Hepatocyte (in vitro differentiated cells): ENCODE measurements around the gene IL23R. TPM values are rescaled to one million over a fixed set of nuclear protein-coding genes. Genes with fewer than 3 reads are reported as not detected.

ENCODE experiments used
- DNase-seq: peaks from one replicate; pipeline ENCODE4 v3.0.0-alpha.2; 2016; ENCODE audit warnings: low spot score
- H2AFZ ChIP-seq: fragments of 200-600 bp; sonication (generic); 2 replicates; pipeline ENCODE4 v1.6.0; 2016; ENCODE audit warnings: antibody characterized with exemption, mild to moderate bottlenecking
- H3K27ac ChIP-seq: fragments of 200-600 bp; sonication (generic); 2 replicates; pipeline ENCODE4 v1.5.1; 2016; ENCODE audit warnings: mild to moderate bottlenecking
- H3K27me3 ChIP-seq: fragments of 200-600 bp; sonication (generic); 2 replicates; pipeline ENCODE4 v1.6.1; 2016
- H3K36me3 ChIP-seq: fragments of 200-600 bp; sonication (generic); replicated peaks from 2 replicates; pipeline ENCODE4 v1.5.1; 2016; ENCODE audit warnings: low read depth; ENCODE audit not compliant: insufficient read depth
- H3K4me1 ChIP-seq: fragments of 200-600 bp; sonication (generic); 2 replicates; pipeline ENCODE4 v1.5.1; 2016; ENCODE audit warnings: mild to moderate bottlenecking, moderate library complexity; ENCODE audit not compliant: insufficient read depth
- H3K4me2 ChIP-seq: fragments of 200-600 bp; sonication (generic); 2 replicates; pipeline ENCODE4 v1.6.0; 2016
- H3K4me3 ChIP-seq: fragments of 200-600 bp; sonication (generic); 2 replicates; pipeline ENCODE4 v1.5.1; 2016; ENCODE audit warnings: mild to moderate bottlenecking
- H3K79me2 ChIP-seq: fragments of 200-600 bp; sonication (generic); 2 replicates; pipeline ENCODE4 v1.6.0; 2017; ENCODE audit warnings: mild to moderate bottlenecking
- H3K9me2 ChIP-seq: fragments of 200-600 bp; sonication (generic); replicated peaks from 2 replicates; pipeline ENCODE4 v1.6.0; 2017; ENCODE audit warnings: mild to moderate bottlenecking; ENCODE audit not compliant: insufficient read depth
- H3K9me3 ChIP-seq: fragments of 200-600 bp; sonication (generic); 2 replicates; pipeline ENCODE4 v1.5.1; 2016; ENCODE audit warnings: low read depth, mild to moderate bottlenecking
- H4K20me1 ChIP-seq: fragments of 200-600 bp; sonication (generic); 2 replicates; pipeline ENCODE4 v1.6.0; 2016; ENCODE audit warnings: mild to moderate bottlenecking; ENCODE audit not compliant: insufficient read depth, poor library complexity, severe bottlenecking
- CTCF ChIP-seq: fragments of 200-600 bp; sonication (generic); IDR thresholded peaks from 2 replicates; pipeline ENCODE4 v1.5.1; 2016; ENCODE audit warnings: antibody characterized with exemption, mild to moderate bottlenecking; ENCODE audit not compliant: poor library complexity
- EZH2 ChIP-seq: fragments of 200-600 bp; sonication (generic); IDR thresholded peaks from 2 replicates; pipeline ENCODE4 v1.6.1; 2016; ENCODE audit warnings: antibody characterized with exemption, mild to moderate bottlenecking, borderline replicate concordance
- EZH2phosphoT487 ChIP-seq: fragments of 200-600 bp; sonication (generic); IDR thresholded peaks from one replicate; pipeline ENCODE4 v1.6.1; 2018; ENCODE audit warnings: antibody characterized with exemption, mild to moderate bottlenecking, low read depth, moderate library complexity; ENCODE audit not compliant: unreplicated experiment, severe bottlenecking
- WGBS: methylation state at CpG from one replicate; pipeline ENCODE4 v1.1.6; 2016; ENCODE audit warnings: low lambda C conversion rate; ENCODE audit errors: missing lambda C conversion rate; 5-methylcytosine and 5-hydroxymethylcytosine counted together
- polyA plus RNA-seq: library from polyadenylated mRNA; unstranded; fragments of >200 nt; fragmentation: Nextera tagmentation; extraction: Ambion mirVana; gene quantifications from 2 replicates; pipeline ENCODE4 v1.2.1, GENCODE V29; 2016
- total RNA-seq: library from RNA; depleted of rRNA; stranded (reverse); fragments of >200 nt; gene quantifications from 2 replicates; pipeline ENCODE4 v1.2.3, GENCODE V29; 2014

The IL23R gene
- total and polyA plus RNA-seq, 2 experiments from 2014 or later: 0.20 TPM; not detected in 1

GRCh38 chr1:67193704-67194103 lies 27.4 kb downstream of the IL23R start:
- Histone ChIP-seq H3K4me2 (no peak overlapping the region), H3K4me1 (no peaks in the 10 kb centered on the region), H3K9me3 (no peaks in the 10 kb centered on the region), H3K36me3 (no peaks in the 10 kb centered on the region), H3K4me3 (no peak overlapping the region), H4K20me1 (no peaks in the 10 kb centered on the region), H3K79me2 (no peaks in the 10 kb centered on the region), H3K9me2 (no peaks in the 10 kb centered on the region), H3K27me3 (no peaks in the 10 kb centered on the region), H2AFZ (no peak overlapping the region), H3K27ac (no peak overlapping the region)
- TF ChIP-seq CTCF: no peak
- no peak for TF ChIP-seq EZH2
- TF ChIP-seq EZH2phosphoT487: no peak
- no peak for DNase-seq
- WGBS: 56% methylated on average over 3 of the region's 3 CpGs

- no peak overlapping the region for H3K27ac ChIP-seq
- no peaks in the 10 kb centered on the region for H3K79me2 ChIP-seq
- H3K4me1 ChIP-seq: no peaks in the 10 kb centered on the region
- no peak overlapping the region for H3K4me3 ChIP-seq
- no peaks in the 10 kb centered on the region for H3K27me3 ChIP-seq
- no peaks in the 10 kb centered on the region for H3K9me2 ChIP-seq
- no peak for DNase-seq
- TF ChIP-seq EZH2phosphoT487 (no peak), EZH2 (no peak), CTCF (no peak)
- no peak overlapping the region for H2AFZ ChIP-seq
- H3K4me2 ChIP-seq: no peak overlapping the region
- H3K36me3 ChIP-seq: no peaks in the 10 kb centered on the region
- 86% methylated on average over 2 of the region's 2 CpGs for WGBS
- no peaks in the 10 kb centered on the region for H3K9me3 ChIP-seq
- H4K20me1 ChIP-seq: no peaks in the 10 kb centered on the region
These were observed 28.1 kb downstream of the IL23R start for GRCh38 chr1:67194209-67194863.

- no peaks in the 10 kb centered on the region for H3K9me3 ChIP-seq
- H4K20me1 ChIP-seq: no peaks in the 10 kb centered on the region
- TF ChIP-seq EZH2phosphoT487 (no peak), EZH2 (no peak), CTCF (no peak)
- no peaks in the 10 kb centered on the region for H3K9me2 ChIP-seq
- H3K79me2 ChIP-seq: no peaks in the 10 kb centered on the region
- no peak for DNase-seq
- no peaks in the 10 kb centered on the region for H3K27me3 ChIP-seq
- H3K4me3 ChIP-seq: no peak overlapping the region
- no peak overlapping the region for H3K27ac ChIP-seq
- no peak overlapping the region for H3K4me2 ChIP-seq
- H3K36me3 ChIP-seq: no peaks in the 10 kb centered on the region
- H2AFZ ChIP-seq: no peak overlapping the region
- WGBS: 96% methylated on average over 3 of the region's 3 CpGs
- no peaks in the 10 kb centered on the region for H3K4me1 ChIP-seq
These were observed 34.5 kb downstream of the IL23R start for GRCh38 chr1:67200755-67201154.

- Histone ChIP-seq H3K79me2 (no peaks in the 10 kb centered on the region), H3K4me1 (no peaks in the 10 kb centered on the region), H3K4me3 (no peak overlapping the region), H3K36me3 (no peaks in the 10 kb centered on the region), H3K4me2 (no peak overlapping the region), H2AFZ (no peak overlapping the region), H3K9me2 (no peaks in the 10 kb centered on the region), H3K27ac (no peak overlapping the region), H4K20me1 (no peaks in the 10 kb centered on the region), H3K9me3 (no peaks in the 10 kb centered on the region), H3K27me3 (no peaks in the 10 kb centered on the region)
- DNase-seq: no peak
- TF ChIP-seq EZH2 (no peak), CTCF (no peak), EZH2phosphoT487 (no peak)
- WGBS: 96% methylated on average over 1 of the region's 1 CpG
These were observed 35.6 kb downstream of the IL23R start for GRCh38 chr1:67201891-67202290.
